RWPE1 (cell line): ENCODE measurements around the gene STRADA.

Experiments used
- CTCF ChIA-PET: fragments of 350-600 bp; sonication (Branson Sonifier 250); formaldehyde crosslinking; extraction: SDS; loops from one replicate; lab custom pipeline; 2021; lab: Yijun Ruan, JAX
- POLR2A ChIA-PET: fragments of 400-600 bp; formaldehyde crosslinking; extraction: SDS; loops from one replicate; lab custom pipeline; 2020; ENCODE audit warnings: antibody characterized with exemption; ENCODE audit not compliant: low non-redundant PET; lab: Yijun Ruan, JAX
- DNase-seq: peaks from one replicate; pipeline ENCODE4 v3.0.0; 2012; ENCODE audit warnings: low spot score
- H3K27ac ChIP-seq: fragments of 450-650 bp; 2 replicates; pipeline ENCODE4 v1.5.1; 2017
- CTCF ChIP-seq: fragments of 450-650 bp; conservative IDR thresholded peaks from 2 replicates; pipeline ENCODE4 v1.5.1; 2017; ENCODE audit warnings: low read depth, mild to moderate bottlenecking

Gene STRADA

GRCh38 chr17:63697341-63698286, 44.0 kb downstream of the STRADA start:
- POLR2A ChIA-PET = interaction anchor here (0.6 kb wide), 1 partner anchor 262 kb away, joined by 3 read pairs; no protein-coding TSS in a partner anchor
- CTCF ChIA-PET = interaction anchor here (0.6 to 1.3 kb wide), 3 partner anchors 13 to 754 kb away, joined by 3 to 4 read pairs (median 3); no protein-coding TSS in a partner anchor
- DNase-seq = peak; percentile 34
- peak overlapping the region; percentile 62 for H3K27ac ChIP-seq
- TF ChIP-seq CTCF = peak; percentile 27; the same call in 1 of the 2 replicates

- POLR2A ChIA-PET = no interaction called here
- no peak for TF ChIP-seq CTCF
- CTCF ChIA-PET = interaction anchor here (1.3 kb wide), 1 partner anchor 12 kb away, joined by 4 read pairs; no protein-coding TSS in a partner anchor
- DNase-seq = no peak
- peak overlapping the region; percentile 62 for H3K27ac ChIP-seq
Measured at GRCh38 chr17:63696381-63696961, 45.1 kb downstream of the STRADA start.

- no peak for TF ChIP-seq CTCF
- peak overlapping the region; percentile 62 for H3K27ac ChIP-seq
- CTCF ChIA-PET = no interaction called here
- POLR2A ChIA-PET = no interaction called here
- no peak for DNase-seq
Measured at GRCh38 chr17:63695889-63696288, 45.7 kb downstream of the STRADA start.

GRCh38 chr17:63694950-63695773, 46.4 kb downstream of the STRADA start:
- CTCF ChIA-PET = interaction anchor here (0.6 kb wide), 1 partner anchor 104 kb away, joined by 5 read pairs; no protein-coding TSS in a partner anchor
- no peak for TF ChIP-seq CTCF
- DNase-seq = no peak
- POLR2A ChIA-PET = interaction anchor here (0.6 kb wide), 1 partner anchor 169 kb away, joined by 3 read pairs; no protein-coding TSS in a partner anchor
- peak overlapping the region; percentile 62 for H3K27ac ChIP-seq

GRCh38 chr17:63694229-63694949, 47.2 kb downstream of the STRADA start:
- TF ChIP-seq CTCF = no peak
- DNase-seq = no peak
- peak overlapping the region; percentile 62 for H3K27ac ChIP-seq
- CTCF ChIA-PET = interaction anchor here (0.6 kb wide), 1 partner anchor 105 kb away, joined by 5 read pairs; no protein-coding TSS in a partner anchor
- POLR2A ChIA-PET = no interaction called here
